Activated T-cell treated with anti-CD3 and anti-CD28 coated beads for 1 hour (primary cell): ENCODE measurements around the gene CUX1.
"Not testable (repeated sequence)": the region's sequence is repeated elsewhere in the genome, so short reads cannot be mapped to it uniquely, and the experiment has no call there.

ENCODE experiments used
- DNase-seq: peaks from one replicate; pipeline ENCODE4 v3.0.0-alpha.2; 2020; ENCODE audit warnings: low read depth

CUX1 gene

DNA sequence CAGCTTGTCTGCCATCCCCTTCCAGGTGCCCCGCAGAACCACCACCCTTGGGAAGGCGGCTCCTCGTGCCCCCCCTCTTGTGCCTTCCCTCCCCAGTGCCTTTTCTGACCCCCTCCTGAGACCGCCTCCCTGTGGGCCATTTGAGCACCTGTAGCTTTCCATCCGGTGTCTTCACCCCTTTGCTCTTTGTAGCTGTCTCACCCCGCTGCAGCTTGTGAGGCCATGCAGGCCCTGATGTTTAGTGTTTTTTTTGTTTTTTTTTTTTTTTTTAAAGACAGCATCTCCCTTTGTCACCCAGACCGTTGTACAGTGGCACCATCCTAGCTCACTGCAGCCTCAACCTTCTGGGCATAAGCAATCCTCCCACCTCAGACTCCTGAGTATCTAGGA is 52.5 kb downstream of the CUX1 start:
- no peak for DNase-seq

DNA sequence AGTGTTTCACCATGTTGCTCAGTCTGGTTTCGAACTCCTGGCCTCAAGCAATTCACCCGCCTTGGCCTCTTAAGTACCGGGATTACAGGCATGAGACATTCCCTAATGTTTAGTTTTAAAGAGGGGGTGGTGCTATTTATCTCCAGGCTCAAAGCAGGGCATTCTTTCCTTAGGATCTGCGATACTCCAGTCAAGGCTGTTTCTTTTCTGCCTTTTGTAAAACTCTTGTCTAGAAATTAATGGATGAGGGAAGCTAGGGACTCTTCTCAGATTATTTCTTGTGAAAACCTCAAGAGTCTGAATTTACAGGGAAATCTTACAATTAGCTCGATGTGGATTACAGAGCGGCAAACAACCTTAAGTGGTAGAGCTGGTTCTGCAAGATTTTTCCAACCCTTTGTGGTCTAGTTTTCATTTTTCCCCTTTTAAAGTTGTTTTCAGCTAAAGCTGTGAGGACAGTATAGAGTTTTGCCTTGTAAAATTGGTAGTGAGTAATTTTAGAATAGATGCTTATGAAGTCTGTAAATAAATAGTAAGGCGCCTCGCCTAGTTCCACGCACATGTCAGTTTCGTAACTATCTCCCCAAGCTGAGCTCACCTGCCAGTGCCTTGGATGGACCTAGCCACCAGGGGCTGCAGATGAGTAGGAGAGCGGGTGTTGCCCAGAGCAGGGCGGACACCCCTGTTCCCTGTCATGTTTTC is 53.1 kb downstream of the CUX1 start:
- DNase-seq: no peak

DNA sequence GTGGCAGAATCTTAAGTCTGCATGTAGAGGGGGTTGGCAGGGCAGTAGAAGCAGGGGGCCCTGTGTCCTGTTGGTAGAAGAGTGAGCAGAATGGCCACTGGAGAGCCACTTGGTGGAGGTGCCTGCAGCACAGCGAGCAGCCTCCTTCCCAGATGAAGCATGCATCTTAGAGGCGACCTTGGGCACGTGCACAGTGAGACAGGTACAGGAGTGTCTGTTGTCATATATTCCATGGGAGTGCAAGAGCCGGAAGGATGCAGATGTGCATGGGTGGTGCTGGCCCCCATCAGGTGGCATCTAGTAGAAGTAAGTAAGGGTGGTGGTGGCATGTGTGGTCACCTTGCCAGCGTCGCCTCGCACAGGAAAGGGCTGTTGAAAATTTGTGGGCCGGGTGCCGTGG is 53.9 kb downstream of the CUX1 start:
- no peak for DNase-seq

DNA sequence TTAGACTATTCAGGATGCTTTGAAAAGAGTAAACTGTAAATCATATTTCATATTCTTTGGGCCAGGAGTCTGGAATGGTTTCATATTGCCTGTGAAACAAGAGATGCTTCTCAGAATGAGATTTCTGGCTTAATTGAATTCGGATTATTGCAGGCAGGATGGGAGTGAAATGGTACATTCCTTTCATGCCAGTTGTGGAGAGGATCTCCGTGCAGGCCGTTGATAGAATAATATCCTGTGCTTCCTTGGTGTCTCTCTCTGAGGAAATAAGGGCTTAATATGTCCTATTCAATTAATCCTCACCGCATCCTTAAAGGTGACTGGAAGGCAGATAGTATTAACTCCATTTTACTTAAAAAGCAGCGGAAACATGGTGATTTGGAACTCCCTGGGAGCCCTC is 56.6 kb downstream of the CUX1 start:
- no peak for DNase-seq

DNA sequence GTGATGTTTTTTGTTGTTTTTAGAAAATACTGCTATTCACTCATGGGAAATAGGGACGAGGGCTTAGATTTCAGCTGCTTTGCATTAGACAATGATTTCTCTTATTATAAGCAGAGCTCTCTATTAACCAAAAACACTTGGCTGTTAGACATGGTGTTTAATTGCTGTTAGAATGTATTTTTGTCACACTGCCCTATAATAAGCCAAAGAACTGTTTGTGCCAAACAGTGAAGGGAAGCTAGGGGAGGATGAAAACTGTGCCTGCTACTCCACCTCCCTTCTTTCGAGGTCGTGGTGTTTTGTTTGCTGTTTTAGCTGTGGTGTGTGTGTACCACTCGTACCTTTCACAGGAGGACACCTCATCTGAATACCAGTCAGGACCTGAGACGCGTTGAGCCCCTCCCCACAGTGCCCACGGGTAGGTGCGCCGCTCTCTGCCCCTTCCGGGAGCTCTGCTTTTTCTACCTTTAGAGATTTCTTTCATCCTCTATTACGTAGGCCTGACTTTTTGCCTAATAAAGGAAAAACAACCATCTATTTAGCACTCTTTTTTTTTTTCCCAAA is 57.9 kb downstream of the CUX1 start:
- no peak for DNase-seq

DNA sequence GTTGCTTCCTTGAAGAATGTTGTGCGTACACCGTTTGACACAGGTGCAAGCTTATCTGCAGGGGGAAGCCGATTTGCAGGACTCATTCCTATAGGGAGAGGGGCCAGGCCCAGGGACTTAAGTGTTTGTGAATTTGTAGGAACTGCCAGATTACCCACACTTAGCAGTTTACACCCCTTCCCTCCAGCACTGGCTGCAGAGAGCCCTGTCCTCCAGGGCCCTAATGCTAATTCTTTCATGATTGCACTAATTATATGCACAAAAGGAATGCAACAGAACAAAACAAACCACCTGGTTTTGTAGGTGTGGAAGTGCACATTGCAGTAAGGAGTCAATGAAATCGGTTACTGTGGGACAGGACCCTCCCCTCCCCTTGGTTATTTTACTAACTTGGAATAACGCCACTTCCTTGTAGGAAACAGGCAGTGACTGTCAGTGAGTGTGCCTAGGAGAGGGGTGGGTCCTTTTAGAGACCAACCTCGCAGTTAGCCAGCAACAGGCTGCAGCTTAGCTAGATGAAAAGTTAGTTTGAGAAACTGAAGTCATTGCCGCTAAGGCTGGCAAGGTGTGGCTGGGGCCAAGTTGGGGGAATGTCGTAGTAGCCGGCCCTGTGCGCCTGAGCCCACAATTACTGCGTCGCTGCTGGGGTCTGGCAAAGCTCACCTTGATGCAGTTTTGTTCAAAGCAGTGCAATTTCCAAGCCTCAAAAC is 60.6 kb downstream of the CUX1 start:
- DNase-seq: no peak

DNA sequence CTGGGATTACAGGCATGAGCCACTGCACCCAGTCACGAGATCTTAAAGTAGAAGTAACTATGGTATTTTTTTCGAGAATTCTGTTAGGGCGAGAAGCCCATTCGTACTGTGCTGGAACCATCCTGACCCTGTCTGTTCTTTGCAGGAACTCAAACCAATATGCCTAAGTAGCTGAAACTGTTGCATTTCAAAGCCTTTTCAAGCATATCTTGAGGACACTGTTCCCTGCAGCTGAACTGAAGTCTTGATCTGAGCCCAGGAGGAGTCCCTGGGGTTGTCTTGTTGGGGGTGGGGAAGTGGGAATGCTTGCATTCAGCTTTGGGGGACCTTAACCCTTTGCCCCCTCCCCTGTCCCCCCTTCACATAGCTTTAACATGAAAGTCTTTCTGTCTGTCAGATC is 61.5 kb downstream of the CUX1 start:
- no peak for DNase-seq

DNA sequence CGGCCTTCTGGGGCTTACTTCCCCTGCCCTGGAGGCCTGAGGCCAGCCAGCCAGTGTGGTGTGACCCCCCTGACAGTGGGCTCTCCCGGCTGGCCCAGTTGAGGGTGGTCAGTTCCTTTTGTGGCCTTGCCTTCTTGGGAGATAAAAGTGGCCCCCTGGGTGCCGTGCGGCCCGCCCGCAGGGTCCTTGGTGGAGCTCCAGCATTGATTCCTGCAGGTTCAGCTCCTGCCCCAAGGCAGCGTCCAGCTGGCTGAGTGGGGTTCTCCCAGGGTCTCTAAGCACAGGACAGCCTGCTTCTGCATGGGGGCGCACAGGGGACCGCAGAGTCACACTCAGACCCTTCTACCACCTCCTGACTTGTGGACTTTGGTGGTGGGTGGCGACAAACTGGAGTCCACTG is 62.1 kb downstream of the CUX1 start:
- no peak for DNase-seq

DNA sequence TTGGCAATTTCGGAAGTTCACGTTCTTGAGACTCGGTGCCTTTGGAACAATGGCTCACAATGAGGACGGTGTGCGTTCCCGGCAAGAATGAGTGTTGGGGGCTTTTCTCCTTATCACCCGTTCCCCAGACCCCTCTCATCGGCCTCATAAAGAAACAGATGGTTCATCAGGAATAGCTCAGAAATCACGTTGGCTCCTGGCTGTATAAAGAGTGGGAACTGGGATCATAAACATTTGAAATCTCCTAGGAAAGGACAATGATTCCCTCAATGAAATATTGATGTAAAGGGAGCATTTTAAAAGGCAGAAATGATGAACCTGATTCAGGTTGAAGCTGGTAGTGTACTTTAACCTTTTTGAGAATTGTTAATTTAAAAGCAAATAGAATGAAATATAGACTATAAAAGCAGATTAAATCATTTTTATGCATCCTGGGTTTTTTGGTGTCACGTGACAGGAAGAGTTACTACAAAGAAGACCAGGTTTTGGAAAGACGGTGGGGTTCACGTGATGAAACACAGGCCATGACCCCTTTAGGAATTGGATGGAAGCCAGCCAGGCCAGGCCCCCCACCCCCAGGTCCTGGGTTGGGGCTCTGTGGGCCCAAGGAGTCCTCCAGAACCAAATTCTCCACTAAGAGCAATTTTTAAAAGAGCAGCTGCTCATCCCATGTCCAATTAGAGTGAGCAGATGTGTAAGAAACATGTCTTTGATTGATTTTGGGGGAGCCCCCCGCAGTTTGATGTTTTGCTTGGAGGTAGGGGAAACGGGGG is 63.0 kb downstream of the CUX1 start:
- no peak for DNase-seq

DNA sequence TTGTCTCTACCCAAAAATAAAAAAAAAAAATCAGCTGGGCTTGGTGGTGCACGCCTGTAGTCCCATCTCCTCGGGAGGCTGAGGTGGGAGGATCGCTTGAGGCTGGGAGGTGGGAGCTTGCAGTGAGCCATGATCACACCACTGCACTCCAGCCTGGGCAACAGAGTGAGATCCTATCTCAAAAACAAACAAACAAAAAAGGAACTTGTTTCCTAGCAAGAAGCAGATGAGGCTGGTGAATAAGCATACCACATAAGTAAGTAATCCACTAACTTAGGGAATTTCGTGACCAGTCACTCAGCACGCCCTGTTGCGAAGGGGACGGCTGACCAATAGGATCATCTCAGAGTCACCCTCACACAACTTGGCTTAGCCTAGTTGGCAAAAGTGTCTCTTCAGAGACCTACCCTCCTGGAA is 64.6 kb downstream of the CUX1 start:
- no peak for DNase-seq

DNA sequence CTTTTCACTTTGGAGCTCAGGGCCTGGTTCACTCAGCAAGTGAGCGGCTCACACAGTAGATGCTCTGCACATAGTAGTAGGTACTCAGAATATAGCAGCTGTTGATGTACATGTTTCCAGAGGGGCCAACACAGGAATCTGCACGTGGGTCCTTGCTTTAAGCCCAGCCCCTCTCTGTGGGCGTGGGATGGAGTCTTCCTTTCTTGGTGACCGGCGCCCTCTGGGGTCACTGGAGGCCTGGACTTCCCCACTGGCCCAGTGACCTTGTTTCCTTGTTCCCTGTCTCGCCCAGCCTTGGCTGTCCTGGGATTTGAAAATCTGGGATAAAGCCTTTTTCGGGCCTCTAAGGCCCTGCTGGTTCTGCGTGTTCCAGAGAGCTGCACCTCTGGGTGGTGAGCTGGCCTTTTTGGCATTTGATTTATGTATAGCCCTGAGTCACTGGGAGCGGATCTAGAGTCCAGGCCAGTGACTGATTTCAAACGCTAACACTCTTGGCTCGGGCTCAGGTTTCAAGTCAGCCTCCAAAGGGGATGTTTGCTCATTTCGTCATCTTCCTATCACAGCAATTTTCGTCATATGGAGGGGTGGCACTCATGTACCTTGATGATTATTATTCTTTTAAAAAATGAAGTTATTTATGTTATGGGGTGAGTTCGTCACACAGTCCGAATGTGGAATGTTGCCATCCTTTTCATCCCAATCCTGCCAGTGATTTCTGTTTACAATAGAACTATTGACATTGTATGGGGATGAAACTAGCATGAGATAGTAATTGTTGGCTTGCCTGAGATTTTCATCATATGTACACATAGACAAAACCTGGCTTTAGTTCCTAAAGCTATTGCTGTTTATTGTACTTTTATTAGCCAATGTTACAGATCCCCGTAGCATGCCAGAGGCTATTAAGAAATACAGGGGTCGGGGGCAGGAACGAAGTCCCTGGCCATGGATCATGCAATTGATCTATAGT is 65.5 kb downstream of the CUX1 start:
- no peak for DNase-seq

DNA sequence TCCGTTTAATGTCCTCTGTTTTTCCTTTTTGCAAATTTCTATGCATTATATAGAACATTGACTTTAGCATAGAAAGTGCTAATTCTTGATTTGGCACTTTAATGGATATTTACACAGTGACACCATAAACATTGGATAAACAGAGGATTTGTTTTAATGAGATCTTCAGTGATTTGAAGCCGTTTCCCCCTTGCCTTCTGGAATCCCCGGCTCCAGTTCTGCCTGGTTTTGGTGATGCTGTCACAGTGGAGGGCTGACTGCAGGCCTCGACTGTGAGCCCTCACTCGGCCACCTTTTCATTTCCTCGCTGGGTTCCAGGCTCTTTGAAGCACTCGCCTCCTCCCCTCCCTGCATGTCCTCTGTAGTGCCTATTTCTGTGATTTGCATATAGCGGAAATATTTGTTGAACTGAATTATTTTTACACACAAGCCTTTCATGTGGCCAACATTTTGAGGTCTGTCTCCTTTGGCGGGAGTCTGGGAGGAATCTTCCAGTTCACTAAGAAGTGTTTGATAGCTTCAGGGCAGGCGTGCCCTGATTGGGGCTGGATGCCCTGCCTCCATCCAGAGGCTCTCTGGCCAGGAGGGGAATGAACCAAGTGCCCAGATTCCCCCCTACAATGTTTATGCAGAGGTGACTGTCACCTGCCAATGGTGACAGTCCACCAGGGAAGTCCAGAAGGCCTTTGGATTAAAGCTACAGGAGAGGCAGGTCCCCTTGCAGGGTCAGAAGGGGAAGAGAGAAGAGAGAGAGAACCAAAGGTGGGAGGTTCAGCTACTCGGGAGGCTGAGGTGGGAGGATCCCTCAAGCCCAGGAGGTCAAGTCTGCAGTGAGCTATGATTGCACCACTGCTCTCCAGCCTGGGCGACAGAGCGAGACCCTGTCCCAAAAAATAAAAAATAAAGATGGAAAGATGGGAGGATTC is 67.5 kb downstream of the CUX1 start:
- DNase-seq: no peak

DNA sequence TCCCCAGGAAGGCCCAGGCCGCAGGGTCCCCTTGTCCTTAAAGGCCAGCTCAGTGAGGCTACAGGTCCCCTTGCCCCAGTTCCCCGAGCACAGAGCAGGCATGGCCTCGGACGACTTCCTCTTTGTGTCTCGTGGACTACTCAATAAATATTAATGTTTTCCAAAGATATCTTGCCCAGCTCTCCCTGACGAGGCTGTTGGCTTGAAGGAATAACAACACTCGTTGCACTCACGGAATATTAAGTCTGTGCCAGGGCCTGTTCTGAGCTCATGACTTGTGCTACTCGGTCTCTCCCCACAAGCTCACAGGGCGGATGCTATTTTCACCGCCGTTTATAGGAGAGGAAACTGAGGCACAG is 68.2 kb downstream of the CUX1 start:
- no peak for DNase-seq

DNA sequence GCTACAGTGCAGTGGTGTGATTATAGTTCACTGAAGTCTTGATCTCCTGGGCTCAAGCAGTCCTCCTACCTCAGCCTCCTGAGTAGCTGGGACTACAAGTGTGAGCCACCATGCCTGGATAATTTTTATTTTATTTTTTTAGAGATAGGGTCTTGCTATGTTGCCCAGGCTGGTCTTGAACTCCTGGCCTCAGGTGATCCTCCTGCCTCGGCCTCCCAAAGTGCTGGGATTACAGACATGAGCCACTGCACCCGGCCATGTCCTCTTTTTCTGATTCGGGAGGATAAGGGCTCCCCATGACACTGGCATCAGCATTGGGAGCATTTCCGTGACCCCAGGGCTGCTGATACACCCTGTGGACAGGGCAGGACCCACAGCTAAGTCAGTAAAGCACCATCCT is 69.9 kb downstream of the CUX1 start:
- not testable (repeated sequence) for DNase-seq

DNA sequence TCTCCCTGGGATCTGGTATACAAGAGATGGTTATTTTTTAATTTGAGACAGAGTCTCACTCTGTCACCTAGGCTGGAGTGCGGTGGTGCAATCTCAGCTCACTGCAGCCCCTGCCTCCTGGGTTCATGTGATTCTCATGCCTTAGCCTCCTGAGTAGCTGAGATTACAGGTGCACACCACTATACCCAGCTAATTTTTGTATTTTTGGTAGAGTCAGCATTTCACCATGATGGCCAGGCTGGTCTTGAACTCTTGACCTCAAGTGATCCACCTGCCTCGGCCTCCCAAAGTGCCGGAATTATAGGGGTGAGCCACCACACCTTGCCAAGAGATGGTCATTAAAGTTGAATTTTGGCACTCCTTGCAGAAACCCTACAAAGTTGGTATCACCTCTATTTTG is 71.1 kb downstream of the CUX1 start:
- not testable (repeated sequence) for DNase-seq

DNA sequence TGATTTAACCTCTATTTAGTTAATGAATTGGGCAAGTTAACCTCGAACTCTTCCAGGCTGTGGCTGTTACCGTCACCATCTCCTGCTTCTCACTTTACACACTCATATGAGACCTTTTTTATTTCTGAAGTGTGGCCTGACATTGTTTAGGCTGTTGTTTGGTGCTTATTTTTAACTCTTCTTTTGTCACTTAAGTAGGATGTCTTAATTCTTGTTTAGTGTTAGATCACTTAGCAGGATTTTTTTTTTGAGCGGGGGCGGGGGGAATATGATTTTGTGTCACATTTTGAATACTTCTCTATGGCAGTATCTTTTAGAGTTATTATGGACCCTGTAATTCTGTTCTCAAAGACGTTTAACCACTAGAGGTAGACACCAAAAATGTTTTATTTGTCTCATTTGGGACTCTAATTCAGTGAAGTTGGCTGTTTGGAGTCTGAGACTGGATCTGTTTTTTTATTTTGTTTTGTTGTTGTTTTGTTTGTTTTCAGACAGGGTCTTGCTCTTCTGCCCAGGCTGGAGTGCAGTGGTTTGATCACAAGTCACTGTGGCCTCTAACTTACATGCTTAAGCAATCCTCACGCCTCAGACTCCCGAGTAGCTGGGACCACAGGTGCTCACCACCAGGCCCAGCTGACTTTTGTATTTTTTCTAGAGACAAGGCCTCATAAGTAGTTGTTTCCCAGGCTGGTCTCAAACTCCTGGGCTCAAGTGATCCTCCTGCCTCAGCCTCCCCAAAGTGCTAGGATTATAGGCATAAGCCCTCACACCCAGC is 73.5 kb downstream of the CUX1 start:
- DNase-seq: no peak

DNA sequence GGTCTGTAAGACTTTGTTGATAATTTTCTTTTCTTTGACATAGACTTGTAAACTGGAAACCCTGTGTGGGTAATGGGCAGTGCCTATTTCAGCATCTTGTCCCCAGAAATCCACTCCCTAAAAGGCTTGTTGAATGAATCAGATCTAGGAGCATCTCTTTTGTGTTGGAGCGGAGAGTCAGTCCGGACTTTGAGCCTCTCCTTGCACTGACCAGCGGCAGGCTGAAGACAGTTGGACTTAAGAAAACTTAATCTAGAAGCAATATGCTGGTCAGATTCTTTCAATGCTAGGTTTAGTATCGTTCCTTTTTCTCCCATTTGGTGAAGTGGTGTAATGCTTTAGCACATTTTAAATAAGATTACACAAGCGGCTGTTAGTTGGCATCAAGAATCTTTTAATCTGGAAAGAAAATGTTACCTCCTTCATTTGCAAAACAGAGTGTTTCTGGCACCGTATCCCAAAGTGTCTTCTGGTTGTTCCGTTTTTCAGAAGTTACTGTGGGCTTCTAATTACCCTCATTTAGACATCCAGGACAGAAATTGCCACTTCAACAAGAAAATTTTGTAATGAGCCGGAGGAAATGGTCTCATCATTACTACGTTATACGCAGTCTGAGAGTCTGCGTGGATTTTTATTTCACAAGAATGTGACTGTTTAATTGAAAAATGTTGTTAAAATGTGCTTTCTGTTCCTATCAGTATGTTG is 74.7 kb downstream of the CUX1 start:
- DNase-seq: no peak

DNA sequence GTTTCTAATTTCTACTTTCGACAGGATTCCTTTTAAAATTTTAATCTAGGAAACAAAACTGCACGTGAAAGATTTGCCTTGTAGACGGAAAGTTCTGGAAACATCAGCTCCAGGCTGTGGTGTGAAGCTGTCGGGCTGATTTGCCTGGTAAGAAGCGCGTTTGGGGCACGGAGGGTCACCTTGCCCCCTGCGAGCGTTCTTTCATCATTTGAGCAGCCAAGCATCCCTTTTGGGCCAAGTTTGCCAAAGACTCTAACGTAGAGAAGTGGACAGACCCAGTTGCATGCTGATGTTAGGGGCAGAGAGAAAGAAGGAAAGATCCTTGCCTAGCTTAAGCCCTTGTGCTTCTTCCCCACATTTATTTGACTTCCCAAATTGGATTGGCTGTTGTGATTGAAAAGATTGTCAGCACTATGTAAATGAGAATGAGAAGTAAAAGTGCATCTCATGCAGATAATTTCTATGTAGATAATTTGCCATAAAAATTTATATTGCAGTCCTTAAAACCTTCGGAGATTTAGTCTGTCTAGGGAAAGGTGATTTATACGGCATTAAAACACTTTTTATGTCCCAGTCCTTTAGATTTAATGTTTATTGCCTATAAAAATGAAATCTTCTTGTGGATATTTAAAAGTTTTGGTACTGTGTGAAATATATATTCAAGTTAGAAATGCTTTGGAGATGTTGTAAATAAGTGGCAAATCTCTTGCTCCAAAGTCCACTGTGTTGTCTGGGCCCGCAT is 76.1 kb downstream of the CUX1 start:
- DNase-seq: no peak
